ENCODE results near the gene HAVCR1. TPM values are rescaled to one million over a fixed set of nuclear protein-coding genes. Genes with fewer than 3 reads are reported as not detected.

The HAVCR1 gene
- total and polyA plus RNA-seq, 2 of the 13 experiments (the other 11 are each of a cell fraction or from before 2014, with no cell fraction given): 0.93 to 12.3 TPM

DNA sequence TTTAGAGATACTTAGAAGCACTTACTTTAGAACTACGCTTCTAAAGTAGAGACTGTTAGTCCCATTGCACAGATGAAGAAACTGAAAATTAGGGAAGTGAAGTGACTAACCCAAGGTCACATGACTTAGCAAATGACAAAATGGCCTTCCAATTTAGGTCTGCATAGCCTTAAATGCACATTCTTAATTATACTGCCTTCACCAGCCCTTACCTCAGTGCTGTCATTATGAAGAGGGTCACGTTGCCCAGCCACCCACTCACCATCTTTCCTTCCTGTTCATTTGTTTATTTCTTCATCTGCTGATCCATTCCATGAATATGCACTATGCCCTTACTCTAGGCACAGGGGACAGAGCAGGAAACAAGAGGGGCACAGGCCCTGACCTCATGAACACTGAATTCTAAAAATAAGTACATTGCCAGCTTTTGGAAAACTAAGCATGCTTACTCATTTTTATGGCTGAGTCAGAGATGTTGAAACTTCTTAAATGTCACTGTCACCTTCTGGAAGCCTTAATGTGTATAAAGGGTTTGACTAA is 41.3 kb upstream of the HAVCR1 start (continued):
- TF ChIP-seq, protein P1, sequence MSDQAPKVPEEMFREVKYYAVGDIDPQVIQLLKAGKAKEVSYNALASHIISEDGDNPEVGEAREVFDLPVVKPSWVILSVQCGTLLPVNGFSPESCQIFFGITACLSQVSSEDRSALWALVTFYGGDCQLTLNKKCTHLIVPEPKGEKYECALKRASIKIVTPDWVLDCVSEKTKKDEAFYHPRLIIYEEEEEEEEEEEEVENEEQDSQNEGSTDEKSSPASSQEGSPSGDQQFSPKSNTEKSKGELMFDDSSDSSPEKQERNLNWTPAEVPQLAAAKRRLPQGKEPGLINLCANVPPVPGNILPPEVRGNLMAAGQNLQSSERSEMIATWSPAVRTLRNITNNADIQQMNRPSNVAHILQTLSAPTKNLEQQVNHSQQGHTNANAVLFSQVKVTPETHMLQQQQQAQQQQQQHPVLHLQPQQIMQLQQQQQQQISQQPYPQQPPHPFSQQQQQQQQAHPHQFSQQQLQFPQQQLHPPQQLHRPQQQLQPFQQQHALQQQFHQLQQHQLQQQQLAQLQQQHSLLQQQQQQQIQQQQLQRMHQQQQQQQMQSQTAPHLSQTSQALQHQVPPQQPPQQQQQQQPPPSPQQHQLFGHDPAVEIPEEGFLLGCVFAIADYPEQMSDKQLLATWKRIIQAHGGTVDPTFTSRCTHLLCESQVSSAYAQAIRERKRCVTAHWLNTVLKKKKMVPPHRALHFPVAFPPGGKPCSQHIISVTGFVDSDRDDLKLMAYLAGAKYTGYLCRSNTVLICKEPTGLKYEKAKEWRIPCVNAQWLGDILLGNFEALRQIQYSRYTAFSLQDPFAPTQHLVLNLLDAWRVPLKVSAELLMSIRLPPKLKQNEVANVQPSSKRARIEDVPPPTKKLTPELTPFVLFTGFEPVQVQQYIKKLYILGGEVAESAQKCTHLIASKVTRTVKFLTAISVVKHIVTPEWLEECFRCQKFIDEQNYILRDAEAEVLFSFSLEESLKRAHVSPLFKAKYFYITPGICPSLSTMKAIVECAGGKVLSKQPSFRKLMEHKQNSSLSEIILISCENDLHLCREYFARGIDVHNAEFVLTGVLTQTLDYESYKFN (CRISPR knock-in tag; conservative IDR thresholded peaks at IDR 0.05): 0 out of 2 replicates have a peak, but pooled peaks have one; percentile 19
- TF ChIP-seq, protein P2, sequence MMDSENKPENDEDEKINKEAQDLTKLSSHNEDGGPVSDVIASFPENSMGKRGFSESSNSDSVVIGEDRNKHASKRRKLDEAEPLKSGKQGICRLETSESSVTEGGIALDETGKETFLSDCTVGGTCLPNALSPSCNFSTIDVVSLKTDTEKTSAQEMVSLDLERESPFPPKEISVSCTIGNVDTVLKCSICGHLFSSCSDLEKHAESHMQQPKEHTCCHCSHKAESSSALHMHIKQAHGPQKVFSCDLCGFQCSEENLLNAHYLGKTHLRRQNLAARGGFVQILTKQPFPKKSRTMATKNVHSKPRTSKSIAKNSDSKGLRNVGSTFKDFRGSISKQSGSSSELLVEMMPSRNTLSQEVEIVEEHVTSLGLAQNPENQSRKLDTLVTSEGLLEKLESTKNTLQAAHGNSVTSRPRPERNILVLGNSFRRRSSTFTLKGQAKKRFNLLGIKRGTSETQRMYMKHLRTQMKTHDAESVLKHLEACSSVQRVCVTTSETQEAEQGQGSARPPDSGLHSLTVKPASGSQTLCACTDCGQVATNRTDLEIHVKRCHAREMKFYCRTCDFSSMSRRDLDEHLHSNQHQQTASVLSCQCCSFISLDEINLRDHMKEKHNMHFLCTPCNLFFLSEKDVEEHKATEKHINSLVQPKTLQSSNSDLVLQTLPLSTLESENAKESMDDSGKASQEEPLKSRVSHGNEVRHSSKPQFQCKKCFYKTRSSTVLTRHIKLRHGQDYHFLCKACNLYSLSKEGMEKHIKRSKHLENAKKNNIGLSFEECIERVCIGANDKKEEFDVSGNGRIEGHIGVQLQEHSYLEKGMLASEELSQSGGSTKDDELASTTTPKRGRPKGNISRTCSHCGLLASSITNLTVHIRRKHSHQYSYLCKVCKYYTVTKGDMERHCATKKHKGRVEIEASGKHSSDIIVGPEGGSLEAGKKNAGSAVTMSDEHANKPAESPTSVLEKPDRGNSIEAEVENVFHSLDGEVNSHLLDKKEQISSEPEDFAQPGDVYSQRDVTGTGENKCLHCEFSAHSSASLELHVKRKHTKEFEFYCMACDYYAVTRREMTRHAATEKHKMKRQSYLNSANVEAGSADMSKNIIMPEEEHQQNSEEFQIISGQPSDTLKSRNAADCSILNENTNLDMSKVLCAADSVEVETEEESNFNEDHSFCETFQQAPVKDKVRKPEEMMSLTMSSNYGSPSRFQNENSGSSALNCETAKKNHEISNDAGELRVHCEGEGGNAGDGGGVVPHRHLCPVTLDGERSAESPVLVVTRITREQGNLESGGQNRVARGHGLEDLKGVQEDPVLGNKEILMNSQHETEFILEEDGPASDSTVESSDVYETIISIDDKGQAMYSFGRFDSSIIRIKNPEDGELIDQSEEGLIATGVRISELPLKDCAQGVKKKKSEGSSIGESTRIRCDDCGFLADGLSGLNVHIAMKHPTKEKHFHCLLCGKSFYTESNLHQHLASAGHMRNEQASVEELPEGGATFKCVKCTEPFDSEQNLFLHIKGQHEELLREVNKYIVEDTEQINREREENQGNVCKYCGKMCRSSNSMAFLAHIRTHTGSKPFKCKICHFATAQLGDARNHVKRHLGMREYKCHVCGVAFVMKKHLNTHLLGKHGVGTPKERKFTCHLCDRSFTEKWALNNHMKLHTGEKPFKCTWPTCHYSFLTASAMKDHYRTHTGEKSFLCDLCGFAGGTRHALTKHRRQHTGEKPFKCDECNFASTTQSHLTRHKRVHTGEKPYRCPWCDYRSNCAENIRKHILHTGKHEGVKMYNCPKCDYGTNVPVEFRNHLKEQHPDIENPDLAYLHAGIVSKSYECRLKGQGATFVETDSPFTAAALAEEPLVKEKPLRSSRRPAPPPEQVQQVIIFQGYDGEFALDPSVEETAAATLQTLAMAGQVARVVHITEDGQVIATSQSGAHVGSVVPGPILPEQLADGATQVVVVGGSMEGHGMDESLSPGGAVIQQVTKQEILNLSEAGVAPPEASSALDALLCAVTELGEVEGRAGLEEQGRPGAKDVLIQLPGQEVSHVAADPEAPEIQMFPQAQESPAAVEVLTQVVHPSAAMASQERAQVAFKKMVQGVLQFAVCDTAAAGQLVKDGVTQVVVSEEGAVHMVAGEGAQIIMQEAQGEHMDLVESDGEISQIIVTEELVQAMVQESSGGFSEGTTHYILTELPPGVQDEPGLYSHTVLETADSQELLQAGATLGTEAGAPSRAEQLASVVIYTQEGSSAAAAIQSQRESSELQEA (CRISPR knock-in tag; IDR thresholded peaks at IDR 0.05; ENCODE audit: not compliant biosample characterization): no peak
- TF ChIP-seq ZNF337 (CRISPR knock-in tag; IDR thresholded peaks at IDR 0.05; ENCODE audit: borderline replicate concordance, low read depth) (no peak), MAFF (IDR thresholded peaks at IDR 0.05; ENCODE audit: low read depth, low read length) (no peak), HNF4G (IDR thresholded peaks at IDR 0.05; ENCODE audit: borderline replicate concordance, low read depth, low read length) (no peak), HNF4G (CRISPR knock-in tag; IDR thresholded peaks at IDR 0.05; ENCODE audit: borderline replicate concordance, low read depth) (no peak), ZNF232 (CRISPR knock-in tag; IDR thresholded peaks at IDR 0.05; ENCODE audit: borderline replicate concordance) (no peak), NR3C1 (CRISPR knock-in tag; IDR thresholded peaks at IDR 0.05) (no peak), ZNF883 (CRISPR knock-in tag; IDR thresholded peaks at IDR 0.05; ENCODE audit: not compliant biosample characterization) (no peak), CAMTA2 (CRISPR knock-in tag; IDR thresholded peaks at IDR 0.05; ENCODE audit: borderline replicate concordance) (no peak), MIER2 (CRISPR knock-in tag; IDR thresholded peaks at IDR 0.05) (no peak), POLR2AphosphoS2 (IDR thresholded peaks at IDR 0.05; ENCODE audit: low read depth, low read length) (no peak), U2AF1 (optimal IDR thresholded peaks at IDR 0.05; ENCODE audit: low read depth, low read length) (no peak)
- TF ChIP-seq, protein P3, sequence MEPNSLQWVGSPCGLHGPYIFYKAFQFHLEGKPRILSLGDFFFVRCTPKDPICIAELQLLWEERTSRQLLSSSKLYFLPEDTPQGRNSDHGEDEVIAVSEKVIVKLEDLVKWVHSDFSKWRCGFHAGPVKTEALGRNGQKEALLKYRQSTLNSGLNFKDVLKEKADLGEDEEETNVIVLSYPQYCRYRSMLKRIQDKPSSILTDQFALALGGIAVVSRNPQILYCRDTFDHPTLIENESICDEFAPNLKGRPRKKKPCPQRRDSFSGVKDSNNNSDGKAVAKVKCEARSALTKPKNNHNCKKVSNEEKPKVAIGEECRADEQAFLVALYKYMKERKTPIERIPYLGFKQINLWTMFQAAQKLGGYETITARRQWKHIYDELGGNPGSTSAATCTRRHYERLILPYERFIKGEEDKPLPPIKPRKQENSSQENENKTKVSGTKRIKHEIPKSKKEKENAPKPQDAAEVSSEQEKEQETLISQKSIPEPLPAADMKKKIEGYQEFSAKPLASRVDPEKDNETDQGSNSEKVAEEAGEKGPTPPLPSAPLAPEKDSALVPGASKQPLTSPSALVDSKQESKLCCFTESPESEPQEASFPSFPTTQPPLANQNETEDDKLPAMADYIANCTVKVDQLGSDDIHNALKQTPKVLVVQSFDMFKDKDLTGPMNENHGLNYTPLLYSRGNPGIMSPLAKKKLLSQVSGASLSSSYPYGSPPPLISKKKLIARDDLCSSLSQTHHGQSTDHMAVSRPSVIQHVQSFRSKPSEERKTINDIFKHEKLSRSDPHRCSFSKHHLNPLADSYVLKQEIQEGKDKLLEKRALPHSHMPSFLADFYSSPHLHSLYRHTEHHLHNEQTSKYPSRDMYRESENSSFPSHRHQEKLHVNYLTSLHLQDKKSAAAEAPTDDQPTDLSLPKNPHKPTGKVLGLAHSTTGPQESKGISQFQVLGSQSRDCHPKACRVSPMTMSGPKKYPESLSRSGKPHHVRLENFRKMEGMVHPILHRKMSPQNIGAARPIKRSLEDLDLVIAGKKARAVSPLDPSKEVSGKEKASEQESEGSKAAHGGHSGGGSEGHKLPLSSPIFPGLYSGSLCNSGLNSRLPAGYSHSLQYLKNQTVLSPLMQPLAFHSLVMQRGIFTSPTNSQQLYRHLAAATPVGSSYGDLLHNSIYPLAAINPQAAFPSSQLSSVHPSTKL (CRISPR knock-in tag; IDR thresholded peaks at IDR 0.05): peak; percentile 16; the same call in 1 of the 2 replicates
